ENCODE data around the gene MSMB.

DNA sequence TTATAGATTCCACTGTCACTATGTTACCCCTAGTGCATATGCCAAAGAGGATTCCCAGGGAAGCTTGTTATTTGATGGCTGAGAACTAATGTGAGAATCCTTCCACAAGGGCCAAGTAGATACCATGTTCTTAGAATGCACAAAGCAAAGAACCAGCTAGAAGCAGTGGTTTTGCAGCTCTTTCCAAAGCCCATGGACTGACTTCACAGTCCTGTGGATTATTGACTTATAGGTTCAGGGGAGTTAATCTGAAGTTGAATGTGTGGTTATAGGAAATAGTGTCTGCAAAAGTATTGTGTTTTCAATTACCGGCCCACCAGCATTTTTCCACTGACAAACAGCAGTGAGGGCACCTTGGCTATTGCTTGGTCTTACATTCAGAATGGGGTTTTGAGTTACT is 45.5 kb downstream of the MSMB start:
- TF ChIP-seq, protein P1, sequence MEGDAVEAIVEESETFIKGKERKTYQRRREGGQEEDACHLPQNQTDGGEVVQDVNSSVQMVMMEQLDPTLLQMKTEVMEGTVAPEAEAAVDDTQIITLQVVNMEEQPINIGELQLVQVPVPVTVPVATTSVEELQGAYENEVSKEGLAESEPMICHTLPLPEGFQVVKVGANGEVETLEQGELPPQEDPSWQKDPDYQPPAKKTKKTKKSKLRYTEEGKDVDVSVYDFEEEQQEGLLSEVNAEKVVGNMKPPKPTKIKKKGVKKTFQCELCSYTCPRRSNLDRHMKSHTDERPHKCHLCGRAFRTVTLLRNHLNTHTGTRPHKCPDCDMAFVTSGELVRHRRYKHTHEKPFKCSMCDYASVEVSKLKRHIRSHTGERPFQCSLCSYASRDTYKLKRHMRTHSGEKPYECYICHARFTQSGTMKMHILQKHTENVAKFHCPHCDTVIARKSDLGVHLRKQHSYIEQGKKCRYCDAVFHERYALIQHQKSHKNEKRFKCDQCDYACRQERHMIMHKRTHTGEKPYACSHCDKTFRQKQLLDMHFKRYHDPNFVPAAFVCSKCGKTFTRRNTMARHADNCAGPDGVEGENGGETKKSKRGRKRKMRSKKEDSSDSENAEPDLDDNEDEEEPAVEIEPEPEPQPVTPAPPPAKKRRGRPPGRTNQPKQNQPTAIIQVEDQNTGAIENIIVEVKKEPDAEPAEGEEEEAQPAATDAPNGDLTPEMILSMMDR (IDR thresholded peaks at IDR 0.05), result no peak
- TF ChIP-seq EZH2 (IDR thresholded peaks at IDR 0.05), result no peak
- no peak for TF ChIP-seq EZH2phosphoT487 (IDR thresholded peaks at IDR 0.05)
